GM23338 (cell line): ENCODE results near the gene NCF2. TPM values are rescaled to one million over a fixed set of nuclear protein-coding genes. Genes with fewer than 3 reads are reported as not detected.

ENCODE experiments used
- ATAC-seq: fragments of 200-7000 bp; cut with Tn5 transposase; 3 replicates; pipeline ENCODE4 v1.9.1; 2020
- DNase-seq: peaks from one replicate; pipeline ENCODE4 v3.0.0-alpha.2; 2015; ENCODE audit warnings: low spot score
- H2AFZ ChIP-seq: fragments of 200-600 bp; sonication (generic); 2 replicates; pipeline ENCODE4 v1.8.0; 2016; ENCODE audit warnings: antibody characterized with exemption, mild to moderate bottlenecking, moderate library complexity
- H3F3A ChIP-seq: fragments of 200-600 bp; sonication (generic); replicated peaks from 2 replicates; pipeline ENCODE4 v1.8.0; 2017; ENCODE audit warnings: antibody characterized with exemption, mixed run types, low read depth
- H3K27ac ChIP-seq: fragments of 200-600 bp; sonication (generic); 2 replicates; pipeline ENCODE4 v1.6.1; 2016; ENCODE audit warnings: low read depth
- H3K27me3 ChIP-seq: fragments of 200-600 bp; sonication (generic); 2 replicates; pipeline ENCODE4 v1.8.0; 2016; ENCODE audit warnings: mild to moderate bottlenecking, mixed run types, moderate library complexity; ENCODE audit not compliant: insufficient read depth
- H3K36me3 ChIP-seq: fragments of 200-600 bp; sonication (generic); 2 replicates; pipeline ENCODE4 v1.8.0; 2016; ENCODE audit warnings: mild to moderate bottlenecking; ENCODE audit not compliant: insufficient read depth
- H3K4me1 ChIP-seq: fragments of 200-600 bp; sonication (generic); 2 replicates; pipeline ENCODE4 v1.8.0; 2016; ENCODE audit warnings: mild to moderate bottlenecking, moderate library complexity; ENCODE audit not compliant: insufficient read depth
- H3K4me2 ChIP-seq: fragments of 200-600 bp; sonication (generic); 2 replicates; pipeline ENCODE4 v1.7.1; 2017; ENCODE audit warnings: mixed run types
- H3K4me3 ChIP-seq: fragments of 200-600 bp; sonication (generic); 2 replicates; pipeline ENCODE4 v1.6.1; 2016; ENCODE audit warnings: mixed run types
- H3K79me2 ChIP-seq: fragments of 200-600 bp; sonication (generic); replicated peaks from 2 replicates; pipeline ENCODE4 v1.8.0; 2017; ENCODE audit warnings: mild to moderate bottlenecking; ENCODE audit not compliant: insufficient read depth
- H3K9me2 ChIP-seq: fragments of 200-600 bp; sonication (generic); 2 replicates; pipeline ENCODE4 v1.8.0; 2017; ENCODE audit not compliant: insufficient read depth
- H4K20me1 ChIP-seq: fragments of 200-600 bp; sonication (generic); replicated peaks from 2 replicates; pipeline ENCODE4 v1.8.0; 2017; ENCODE audit warnings: mild to moderate bottlenecking; ENCODE audit not compliant: insufficient read depth
- H3K27ac Mint-ChIP-seq: 2 replicates; pipeline ENCODE4 v1.8.0; 2020; ENCODE audit warnings: inconsistent platforms, mild to moderate bottlenecking, moderate library complexity, mixed read lengths
- H3K27me3 Mint-ChIP-seq: 3 replicates; pipeline ENCODE4 v1.8.0; 2022; ENCODE audit warnings: low read depth, mild to moderate bottlenecking, moderate library complexity, mixed read lengths, inconsistent platforms; ENCODE audit not compliant: insufficient read depth, poor library complexity
- H3K36me3 Mint-ChIP-seq: 3 replicates; pipeline ENCODE4 v1.8.0; 2021; ENCODE audit warnings: low read depth, mild to moderate bottlenecking, inconsistent platforms, moderate library complexity, mixed read lengths
- H3K4me1 Mint-ChIP-seq: 3 replicates; pipeline ENCODE4 v1.8.0; 2020; ENCODE audit warnings: mild to moderate bottlenecking, inconsistent platforms, mixed read lengths
- H3K4me3 Mint-ChIP-seq: 3 replicates; pipeline ENCODE4 v1.8.0; 2021; ENCODE audit warnings: moderate library complexity, mild to moderate bottlenecking, inconsistent platforms, mixed read lengths
- H3K9me3 Mint-ChIP-seq: 3 replicates; pipeline ENCODE4 v1.8.0; 2020; ENCODE audit warnings: moderate library complexity, mild to moderate bottlenecking, inconsistent platforms, mixed read lengths
- POLR2AphosphoS5 ChIP-seq: IDR thresholded peaks from 2 replicates; pipeline ENCODE4 v1.6.1; 2016; ENCODE audit warnings: antibody characterized with exemption, low read depth
- ZNF331 ChIP-seq: fragments of 250-450 bp; sonication (Bioruptor Pico); IDR thresholded peaks from 2 replicates; pipeline ENCODE4 v1.5.0; 2020; ENCODE audit warnings: low read depth, mild to moderate bottlenecking, moderate library complexity
- ZNF462 ChIP-seq: fragments of 250-450 bp; sonication (Bioruptor Pico); IDR thresholded peaks from 2 replicates; pipeline ENCODE4 v1.5.0; 2020; ENCODE audit warnings: mild to moderate bottlenecking, moderate library complexity
- polyA plus RNA-seq: library from polyadenylated mRNA; unstranded; fragments of >200 nt; fragmentation: Nextera tagmentation; extraction: Ambion mirVana; gene quantifications from 2 replicates; pipeline ENCODE4 v1.2.1, GENCODE V29; 2016
- total RNA-seq: library from RNA; depleted of rRNA; stranded (reverse); fragments of >200 nt; shearing (Covaris generic); gene quantifications from 2 replicates; pipeline ENCODE4 v1.2.3, GENCODE V29; 2014

Gene NCF2
- total and polyA plus RNA-seq, 2 experiments from 2014 or later, result not detected

GRCh38 chr1:183638649-183639387 is 48.6 kb upstream of the NCF2 start:
- no peak overlapping the region for H2AFZ ChIP-seq
- H3K27me3 Mint-ChIP-seq, result peaks cover 9% of the 10 kb centered on the region
- H3K27me3 ChIP-seq, result peaks cover 9% of the 10 kb centered on the region; the same call in 1 of the 2 replicates
- no peak for TF ChIP-seq ZNF462
- no peak for TF ChIP-seq ZNF331 (CRISPR knock-in tag)
- no peaks in the 10 kb centered on the region for H4K20me1 ChIP-seq
- no peak overlapping the region for H3K4me3 ChIP-seq
- H3K36me3 ChIP-seq, result no peaks in the 10 kb centered on the region
- H3K27ac Mint-ChIP-seq, result no peak overlapping the region
- DNase-seq (no peak), ATAC-seq (no peak)
- no peaks in the 10 kb centered on the region for H3F3A ChIP-seq
- H3K9me2 ChIP-seq, result no peaks in the 10 kb centered on the region
- H3K36me3 Mint-ChIP-seq, result no peaks in the 10 kb centered on the region
- H3K4me1 ChIP-seq, result 0 out of 2 replicates have a peak, but pooled peaks cover 5% of the 10 kb centered on the region
- H3K9me3 Mint-ChIP-seq, result no peaks in the 10 kb centered on the region
- no peak overlapping the region for H3K4me3 Mint-ChIP-seq
- H3K79me2 ChIP-seq, result peaks cover 13% of the 10 kb centered on the region
- H3K4me2 ChIP-seq, result no peak overlapping the region
- peaks cover 11% of the 10 kb centered on the region; the same call in 2 of the 3 replicates for H3K4me1 Mint-ChIP-seq
- no peak overlapping the region for H3K27ac ChIP-seq

GRCh38 chr1:183636783-183637182 is 46.5 kb upstream of the NCF2 start:
- peaks cover 9% of the 10 kb centered on the region; the same call in 1 of the 2 replicates for H3K27me3 ChIP-seq
- no peak overlapping the region for H2AFZ ChIP-seq
- H3K4me3 ChIP-seq, result peak overlapping the region; percentile 71

More at GRCh38 chr1:183636783-183637182, 46.5 kb upstream of the NCF2 start:
- no peaks in the 10 kb centered on the region for H3K36me3 Mint-ChIP-seq
- no peaks in the 10 kb centered on the region for H3K36me3 ChIP-seq
- TF ChIP-seq POLR2AphosphoS5, result no peak
- H3K4me3 Mint-ChIP-seq, result peak overlapping the region; percentile 98
- ATAC-seq (no peak), DNase-seq (no peak)
- H3K9me3 Mint-ChIP-seq, result no peaks in the 10 kb centered on the region
- no peak overlapping the region for H3K27ac Mint-ChIP-seq
- H3K27me3 Mint-ChIP-seq, result peaks cover 9% of the 10 kb centered on the region
- peaks cover 18% of the 10 kb centered on the region for H3K4me1 ChIP-seq
- H3F3A ChIP-seq, result no peaks in the 10 kb centered on the region
- peaks cover 26% of the 10 kb centered on the region for H3K79me2 ChIP-seq
- H3K4me2 ChIP-seq, result peak overlapping the region; percentile 83
- peaks cover 27% of the 10 kb centered on the region; the same call in 2 of the 3 replicates for H3K4me1 Mint-ChIP-seq
- H3K27ac ChIP-seq, result no peak overlapping the region
- no peaks in the 10 kb centered on the region for H4K20me1 ChIP-seq
- no peaks in the 10 kb centered on the region for H3K9me2 ChIP-seq
